ENCODE measurements around the gene MMP10.

The MMP10 gene

GRCh38 chr11:102771351-102771750 lies 9.1 kb downstream of the MMP10 start:
- DNase-seq (ENCODE audit: low read depth): no peak
- TF ChIP-seq CTCF (IDR thresholded peaks at IDR 0.05; ENCODE audit: control insufficient read depth, extremely low read depth, insufficient read depth): no peak
- no peak overlapping the region for H3K4me3 ChIP-seq (ENCODE audit: low read depth, low read length)

- no peak for DNase-seq (ENCODE audit: low read depth)
- TF ChIP-seq CTCF (IDR thresholded peaks at IDR 0.05; ENCODE audit: control insufficient read depth, extremely low read depth, insufficient read depth): no peak
- H3K4me3 ChIP-seq (ENCODE audit: low read depth, low read length): no peak overlapping the region
Measured at GRCh38 chr11:102770191-102770590, 10.2 kb downstream of the MMP10 start.

GRCh38 chr11:102767800-102768199 lies 12.6 kb downstream of the MMP10 start:
- no peak overlapping the region for H3K4me3 ChIP-seq (ENCODE audit: low read depth, low read length)
- TF ChIP-seq CTCF (IDR thresholded peaks at IDR 0.05; ENCODE audit: control insufficient read depth, extremely low read depth, insufficient read depth): no peak
- DNase-seq (ENCODE audit: low read depth): no peak

GRCh38 chr11:102763440-102763839 lies 17.0 kb downstream of the MMP10 start:
- H3K4me3 ChIP-seq (ENCODE audit: low read depth, low read length): no peak overlapping the region
- TF ChIP-seq CTCF (IDR thresholded peaks at IDR 0.05; ENCODE audit: control insufficient read depth, extremely low read depth, insufficient read depth): no peak
- DNase-seq (ENCODE audit: low read depth): no peak

- TF ChIP-seq CTCF (IDR thresholded peaks at IDR 0.05; ENCODE audit: control insufficient read depth, extremely low read depth, insufficient read depth): no peak
- no peak for DNase-seq (ENCODE audit: low read depth)
Measured at GRCh38 chr11:102762361-102762767, 18.1 kb downstream of the MMP10 start.

GRCh38 chr11:102761646-102762238 lies 18.7 kb downstream of the MMP10 start:
- no peak for TF ChIP-seq CTCF (IDR thresholded peaks at IDR 0.05; ENCODE audit: control insufficient read depth, extremely low read depth, insufficient read depth)
- no peak for DNase-seq (ENCODE audit: low read depth)

More at GRCh38 chr11:102762361-102762767, 18.1 kb downstream of the MMP10 start:
- no peak overlapping the region for H3K4me3 ChIP-seq (ENCODE audit: low read depth, low read length)

More at GRCh38 chr11:102761646-102762238, 18.7 kb downstream of the MMP10 start:
- H3K4me3 ChIP-seq (ENCODE audit: low read depth, low read length): no peak overlapping the region
